OCI-LY7 (cell line): Measurements from ENCODE around the gene FEN1.

Source experiments
- EZH2phosphoT487 ChIP-seq: fragments of 200-600 bp; sonication (generic); IDR thresholded peaks from 2 replicates; pipeline ENCODE4 v1.6.1; 2018; ENCODE audit warnings: low read depth, borderline replicate concordance, mild to moderate bottlenecking, mixed run types, antibody characterized with exemption, low read length, moderate library complexity, mixed read lengths
- TF ChIP-seq, protein P1 (sequence below): fragments of 200-600 bp; sonication (generic); conservative IDR thresholded peaks from 2 replicates; pipeline ENCODE4 v1.5.1; 2014; ENCODE audit warnings: mild to moderate bottlenecking, antibody characterized with exemption, low read length, moderate library complexity, mixed read lengths

DNA sequence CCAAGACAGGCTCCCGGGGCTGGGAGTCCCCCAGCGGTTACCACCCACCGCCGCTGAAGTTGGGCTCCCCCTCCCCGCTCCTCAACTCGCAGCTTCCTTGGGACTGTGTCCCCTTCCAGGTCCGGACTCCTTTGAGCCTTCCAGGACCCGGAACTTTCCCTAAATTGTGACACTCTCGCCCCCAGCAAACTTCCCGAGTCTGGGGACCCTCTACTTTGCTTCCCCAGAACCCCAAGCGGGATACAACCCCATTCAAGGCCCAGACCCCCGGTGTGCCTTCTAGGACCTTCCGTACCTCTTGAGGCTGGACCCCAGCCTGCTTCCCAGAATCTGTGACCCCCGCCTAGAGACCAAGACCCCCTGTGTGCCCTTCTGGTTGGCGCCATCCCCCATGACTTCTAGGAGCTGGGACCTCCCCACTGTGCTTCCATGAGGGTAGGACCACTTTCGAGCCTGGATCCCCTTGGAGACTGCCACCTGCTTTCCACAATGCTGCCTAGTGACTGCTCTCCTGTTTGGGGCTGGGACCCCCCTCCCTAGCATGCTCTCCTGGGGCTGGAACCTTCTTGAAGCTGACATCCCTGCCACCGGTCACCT is 39.7 kb upstream of the FEN1 start:
- TF ChIP-seq, protein P1, sequence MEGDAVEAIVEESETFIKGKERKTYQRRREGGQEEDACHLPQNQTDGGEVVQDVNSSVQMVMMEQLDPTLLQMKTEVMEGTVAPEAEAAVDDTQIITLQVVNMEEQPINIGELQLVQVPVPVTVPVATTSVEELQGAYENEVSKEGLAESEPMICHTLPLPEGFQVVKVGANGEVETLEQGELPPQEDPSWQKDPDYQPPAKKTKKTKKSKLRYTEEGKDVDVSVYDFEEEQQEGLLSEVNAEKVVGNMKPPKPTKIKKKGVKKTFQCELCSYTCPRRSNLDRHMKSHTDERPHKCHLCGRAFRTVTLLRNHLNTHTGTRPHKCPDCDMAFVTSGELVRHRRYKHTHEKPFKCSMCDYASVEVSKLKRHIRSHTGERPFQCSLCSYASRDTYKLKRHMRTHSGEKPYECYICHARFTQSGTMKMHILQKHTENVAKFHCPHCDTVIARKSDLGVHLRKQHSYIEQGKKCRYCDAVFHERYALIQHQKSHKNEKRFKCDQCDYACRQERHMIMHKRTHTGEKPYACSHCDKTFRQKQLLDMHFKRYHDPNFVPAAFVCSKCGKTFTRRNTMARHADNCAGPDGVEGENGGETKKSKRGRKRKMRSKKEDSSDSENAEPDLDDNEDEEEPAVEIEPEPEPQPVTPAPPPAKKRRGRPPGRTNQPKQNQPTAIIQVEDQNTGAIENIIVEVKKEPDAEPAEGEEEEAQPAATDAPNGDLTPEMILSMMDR: no peak
- TF ChIP-seq EZH2phosphoT487: no peak
